Activated CD4-positive, alpha-beta T cell treated with anti-CD3 and anti-CD28 coated beads for 36 hours (primary cell): ENCODE results near the gene UTP14C. TPM values are rescaled to one million over a fixed set of nuclear protein-coding genes. Genes with fewer than 3 reads are reported as not detected.

ENCODE experiments used
- ATAC-seq: fragments of 200-7000 bp; cut with Tn5 transposase; one replicate; pipeline ENCODE4 v1.10.0; 2021; ENCODE audit warnings: mild to moderate bottlenecking, moderate library complexity
- CTCF ChIA-PET: fragments of 350-600 bp; sonication (Branson Sonifier 250); formaldehyde crosslinking; loops from one replicate; lab custom pipeline; 2021; ENCODE audit warnings: antibody characterized with exemption; lab: Charles Lee
- POLR2A ChIA-PET: fragments of 350-600 bp; sonication (Branson Sonifier 250); formaldehyde crosslinking; loops from one replicate; lab custom pipeline; 2021; ENCODE audit warnings: antibody characterized with exemption, inconsistent platforms; lab: Charles Lee
- DNase-seq: peaks from one replicate; pipeline ENCODE4 v3.0.0-alpha.2; 2020
- H3K27ac Mint-ChIP-seq: one replicate; pipeline ENCODE4 v1.8.0; 2021; ENCODE audit warnings: mixed read lengths
- H3K27me3 Mint-ChIP-seq: one replicate; pipeline ENCODE4 v1.8.0; 2021; ENCODE audit warnings: mixed read lengths
- H3K36me3 Mint-ChIP-seq: one replicate; pipeline ENCODE4 v1.8.0; 2021; ENCODE audit warnings: low read depth, mixed read lengths
- H3K4me1 Mint-ChIP-seq: one replicate; pipeline ENCODE4 v1.8.0; 2021; ENCODE audit warnings: mixed read lengths
- H3K4me3 Mint-ChIP-seq: one replicate; pipeline ENCODE4 v1.8.0; 2021; ENCODE audit warnings: mild to moderate bottlenecking, moderate library complexity, mixed read lengths
- H3K9me3 Mint-ChIP-seq: one replicate; pipeline ENCODE4 v1.8.0; 2021; ENCODE audit warnings: low read depth, mixed read lengths
- intact Hi-C, 2 experiments: fragments of 100-400 bp; cut with DNase I in 1 of 2; cut with micrococcal nuclease in 1 of 2; formaldehyde crosslinking; loops; one replicate each; pipeline versions ENCODE4 v1.14.2 to v1.15.1; 2022 to 2024; cut with DNase I, micrococcal nuclease
- total RNA-seq, 2 experiments: library from RNA; stranded (reverse); gene quantifications; one replicate each; pipeline ENCODE4 v1.2.3, GENCODE V29; 2021

Gene UTP14C
- total RNA-seq, 2 experiments from 2014 or later, result 6.1 to 7.6 TPM

DNA sequence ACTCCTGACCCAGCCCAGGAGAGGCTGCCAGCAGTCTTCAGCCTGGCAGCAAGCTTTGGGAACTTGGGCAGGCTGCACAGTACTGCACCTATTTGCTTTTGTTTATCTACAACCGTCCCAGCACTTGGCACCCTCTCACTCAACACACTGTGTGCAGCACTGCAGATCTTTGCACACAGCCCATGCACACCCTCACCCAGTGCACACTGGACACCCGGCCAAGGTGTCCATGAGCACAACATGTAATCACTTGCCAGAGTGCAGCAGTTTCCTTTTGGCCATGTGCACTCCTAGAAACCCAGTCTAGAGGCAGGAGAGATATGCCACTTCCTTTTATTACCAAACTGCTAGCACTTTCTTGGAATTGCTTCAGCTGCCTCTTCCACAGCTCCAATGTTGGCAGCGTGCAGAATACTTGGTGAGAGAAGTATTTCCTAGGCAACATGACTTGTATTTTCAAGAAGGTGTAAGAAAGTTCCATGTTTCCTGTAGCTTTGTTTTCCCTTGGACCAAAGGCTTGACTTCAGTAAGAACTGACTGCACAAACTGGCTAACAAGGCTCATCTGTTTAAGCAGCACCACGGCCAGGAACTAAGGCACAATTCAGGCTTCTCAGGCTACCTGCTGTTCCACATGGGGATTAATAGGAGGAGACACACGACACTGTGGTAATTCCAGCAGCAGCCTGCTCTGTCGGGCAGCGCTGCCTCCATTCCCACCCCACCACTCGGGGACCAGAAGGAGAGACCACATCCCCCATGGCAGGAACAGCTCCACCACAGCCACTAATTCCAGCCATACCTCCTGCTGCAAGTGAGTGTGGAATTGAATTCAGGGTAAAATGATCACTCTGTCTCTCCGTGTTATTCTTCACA, 28.6 kb upstream of the UTP14C start:
- Mint-ChIP-seq H3K4me3 (no peak overlapping the region), H3K4me1 (no peaks in the 10 kb centered on the region), H3K27ac (no peak overlapping the region), H3K36me3 (no peaks in the 10 kb centered on the region), H3K9me3 (no peaks in the 10 kb centered on the region), H3K27me3 (peaks cover 4% of the 10 kb centered on the region)
- CTCF ChIA-PET, result interaction anchor here (1.0 kb wide), 1 partner anchor 178 kb away, joined by 3 read pairs; no protein-coding TSS in a partner anchor
- intact Hi-C loops, result no loop called here
- ATAC-seq, result no peak
- DNase-seq, result no peak
- POLR2A ChIA-PET, result no interaction called here

GRCh38 chr13:51996641-51997040, 27.9 kb upstream of the UTP14C start:
- ATAC-seq (no peak), DNase-seq (no peak)
- H3K36me3 Mint-ChIP-seq, result no peaks in the 10 kb centered on the region
- H3K27me3 Mint-ChIP-seq, result peaks cover 4% of the 10 kb centered on the region
- H3K27ac Mint-ChIP-seq, result no peak overlapping the region
- ChIA-PET POLR2A (no interaction called here), CTCF (interaction anchor here (0.7 to 0.9 kb wide), 2 partner anchors 88 to 390 kb away, joined by 3 read pairs; no protein-coding TSS in a partner anchor)
- intact Hi-C loops, result no loop called here
- H3K4me1 Mint-ChIP-seq, result peaks cover 3% of the 10 kb centered on the region
- H3K4me3 Mint-ChIP-seq, result no peak overlapping the region
- no peaks in the 10 kb centered on the region for H3K9me3 Mint-ChIP-seq

DNA sequence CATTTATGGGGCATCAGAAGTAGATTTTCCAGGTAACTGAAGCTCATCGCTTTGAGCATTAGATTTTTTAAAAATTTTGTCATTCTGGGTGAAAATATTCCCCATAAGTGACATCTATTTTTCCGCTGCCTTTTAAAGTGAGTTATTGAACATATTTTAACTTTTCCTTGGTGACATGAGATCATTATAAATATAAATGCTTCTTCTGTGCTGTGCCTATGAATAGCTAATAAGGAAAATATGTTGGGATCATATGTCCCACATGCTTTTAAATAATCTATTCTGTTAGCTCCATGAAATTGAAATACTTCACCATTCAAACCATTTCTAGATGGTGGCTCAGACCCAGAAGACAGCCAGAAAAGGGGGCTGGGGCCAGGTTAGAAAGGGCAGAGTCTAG, 27.3 kb upstream of the UTP14C start:
- H3K4me3 Mint-ChIP-seq, result no peak overlapping the region
- H3K27ac Mint-ChIP-seq, result no peak overlapping the region
- ChIA-PET CTCF (interaction anchor here (0.7 to 0.9 kb wide), 2 partner anchors 87 to 391 kb away, joined by 3 read pairs; no protein-coding TSS in a partner anchor), POLR2A (no interaction called here)
- H3K27me3 Mint-ChIP-seq, result peaks cover 4% of the 10 kb centered on the region
- no peaks in the 10 kb centered on the region for H3K36me3 Mint-ChIP-seq
- H3K9me3 Mint-ChIP-seq, result no peaks in the 10 kb centered on the region
- ATAC-seq (no peak), DNase-seq (no peak)
- peaks cover 3% of the 10 kb centered on the region for H3K4me1 Mint-ChIP-seq
- intact Hi-C loops, result no loop called here

DNA sequence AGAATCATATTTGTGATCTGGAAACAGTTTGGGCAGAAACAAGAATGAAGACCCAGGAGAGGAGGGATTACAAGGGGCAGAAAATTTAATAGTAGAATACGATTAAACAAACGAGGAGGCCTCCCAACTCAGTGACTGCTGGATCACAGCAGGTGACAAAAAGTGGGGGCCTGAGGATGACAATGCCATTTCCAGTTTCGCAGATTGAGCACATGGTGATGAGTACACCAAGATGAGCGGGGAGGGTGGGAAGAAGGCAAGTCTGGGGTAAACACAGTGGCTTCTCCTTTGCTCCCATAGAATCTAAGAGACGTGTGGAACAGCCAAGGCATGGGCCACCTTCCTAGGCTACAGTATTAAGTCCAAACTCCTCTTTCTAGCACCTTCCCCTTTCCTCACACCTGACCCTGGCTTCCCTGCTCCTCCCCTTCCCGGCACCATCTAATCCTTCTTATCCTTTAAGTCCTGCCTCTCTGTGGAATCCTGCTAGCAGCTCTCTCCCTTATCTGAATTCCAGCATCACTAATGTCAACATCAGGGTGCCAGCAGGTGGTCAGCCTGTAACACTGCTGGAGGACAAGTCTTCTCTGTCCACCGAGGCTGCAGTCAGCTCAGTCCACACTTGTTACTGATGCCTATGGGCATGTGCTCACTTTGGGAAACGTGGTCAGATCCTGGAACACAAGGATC, 26.7 kb upstream of the UTP14C start:
- peaks cover 3% of the 10 kb centered on the region for H3K4me1 Mint-ChIP-seq
- H3K9me3 Mint-ChIP-seq, result no peaks in the 10 kb centered on the region
- POLR2A ChIA-PET, result no interaction called here
- intact Hi-C loops, result no loop called here
- H3K4me3 Mint-ChIP-seq, result no peak overlapping the region
- H3K27me3 Mint-ChIP-seq, result peaks cover 4% of the 10 kb centered on the region
- no peak overlapping the region for H3K27ac Mint-ChIP-seq
- no peak for DNase-seq
- H3K36me3 Mint-ChIP-seq, result no peaks in the 10 kb centered on the region
- CTCF ChIA-PET, result interaction anchor here (0.9 to 1.1 kb wide), 2 partner anchors 86 to 711 kb away, joined by 3 to 4 read pairs; no protein-coding TSS in a partner anchor
- no peak for ATAC-seq

DNA sequence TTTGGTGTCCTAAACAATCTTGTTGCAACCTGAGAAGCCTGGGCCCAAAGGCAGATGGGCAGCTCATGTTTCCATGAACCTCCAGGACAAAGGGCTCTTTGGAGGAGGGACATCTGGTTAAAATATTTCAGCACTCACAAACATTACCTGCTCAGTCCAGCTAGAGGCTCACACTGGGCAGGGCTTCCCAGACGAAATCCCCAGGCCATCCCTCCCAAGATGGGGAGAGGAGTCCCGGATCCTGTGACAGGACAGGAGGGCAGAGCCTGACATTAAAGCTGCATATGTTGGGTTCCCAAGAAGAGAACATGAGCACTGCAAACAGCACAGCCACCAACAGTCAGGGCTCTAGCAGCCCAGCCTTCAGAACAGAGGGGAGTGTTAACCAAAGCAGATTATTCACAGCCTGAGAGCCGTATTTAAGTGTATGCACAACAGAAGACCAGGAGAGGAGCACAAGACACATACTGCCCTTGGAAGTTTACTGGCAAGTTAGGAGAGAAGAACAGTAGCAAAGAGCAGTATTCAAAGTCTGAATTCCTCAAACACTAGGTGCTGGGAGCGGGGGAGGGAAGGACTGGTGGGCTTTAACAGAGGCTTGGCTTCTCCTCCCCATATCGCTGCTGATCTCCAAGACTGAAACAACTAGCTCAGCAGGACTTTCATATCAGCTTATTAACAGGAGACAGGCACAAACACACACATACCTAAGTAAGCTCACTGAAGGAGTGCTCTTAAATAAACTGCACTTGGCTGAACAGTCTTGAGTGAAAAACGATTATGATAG, 25.6 kb upstream of the UTP14C start:
- ChIA-PET POLR2A (no interaction called here), CTCF (interaction anchor here (0.6 to 1.2 kb wide), 6 partner anchors 23 to 788 kb away, joined by 3 to 4 read pairs (median 3); no protein-coding TSS in a partner anchor)
- Mint-ChIP-seq H3K4me1 (peaks cover 3% of the 10 kb centered on the region), H3K4me3 (no peak overlapping the region), H3K9me3 (no peaks in the 10 kb centered on the region), H3K27ac (no peak overlapping the region), H3K27me3 (peaks cover 4% of the 10 kb centered on the region), H3K36me3 (no peaks in the 10 kb centered on the region)
- intact Hi-C loops, result no loop called here
- DNase-seq (no peak), ATAC-seq (no peak)

- ATAC-seq, result no peak
- DNase-seq, result no peak
- H3K4me1 Mint-ChIP-seq, result peaks cover 3% of the 10 kb centered on the region
- no peaks in the 10 kb centered on the region for H3K36me3 Mint-ChIP-seq
- no peak overlapping the region for H3K4me3 Mint-ChIP-seq
- CTCF ChIA-PET, result interaction anchor here (0.6 to 1.2 kb wide), 3 partner anchors 185 to 453 kb away, joined by 3 to 4 read pairs (median 3); no protein-coding TSS in a partner anchor
- POLR2A ChIA-PET, result no interaction called here
- H3K9me3 Mint-ChIP-seq, result no peaks in the 10 kb centered on the region
- no peak overlapping the region for H3K27ac Mint-ChIP-seq
- intact Hi-C loops, result no loop called here
- H3K27me3 Mint-ChIP-seq, result peaks cover 4% of the 10 kb centered on the region
Measured at GRCh38 chr13:51999510-51999911, 25.0 kb upstream of the UTP14C start.

DNA sequence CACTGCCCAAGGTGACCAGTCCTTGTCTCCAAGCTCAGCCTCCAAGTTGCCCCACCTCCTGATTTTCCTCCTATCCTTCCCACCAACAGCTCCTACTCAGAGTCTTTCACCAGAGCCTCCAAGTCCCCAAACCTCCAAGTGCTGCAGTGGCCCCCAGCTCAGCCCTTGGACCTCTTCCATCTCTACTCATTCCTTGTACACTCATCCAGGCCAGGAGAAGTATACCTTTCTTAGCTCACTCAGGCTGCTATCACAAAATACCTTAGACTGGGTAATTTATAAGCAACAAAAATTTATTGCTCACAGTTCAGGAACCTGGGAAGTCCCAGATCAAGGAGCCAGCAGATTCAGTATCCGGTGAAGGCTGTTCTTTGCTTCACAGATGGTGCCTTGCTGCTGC, 24.6 kb upstream of the UTP14C start:
- CTCF ChIA-PET, result interaction anchor here (0.6 to 1.2 kb wide), 4 partner anchors 186 to 453 kb away, joined by 3 to 4 read pairs (median 3); no protein-coding TSS in a partner anchor
- no peak for DNase-seq
- Mint-ChIP-seq H3K4me1 (peaks cover 3% of the 10 kb centered on the region), H3K9me3 (no peaks in the 10 kb centered on the region), H3K4me3 (no peak overlapping the region), H3K27ac (no peak overlapping the region), H3K27me3 (peaks cover 4% of the 10 kb centered on the region), H3K36me3 (no peaks in the 10 kb centered on the region)
- POLR2A ChIA-PET, result no interaction called here
- intact Hi-C loops, result loop anchor here (2.0 to 5.0 kb wide), 2 partner anchors 237 kb away; no protein-coding TSS in a partner anchor
- ATAC-seq, result no peak

- DNase-seq (no peak), ATAC-seq (peak; percentile 89)
- H3K4me1 Mint-ChIP-seq, result peaks cover 3% of the 10 kb centered on the region
- H3K9me3 Mint-ChIP-seq, result no peaks in the 10 kb centered on the region
- H3K4me3 Mint-ChIP-seq, result no peak overlapping the region
- CTCF ChIA-PET, result interaction anchor here (1.0 to 3.5 kb wide), 7 partner anchors 9 to 199 kb away, joined by 3 to 17 read pairs (median 4); partner anchors contain the start of gene ALG11
- POLR2A ChIA-PET, result no interaction called here
- intact Hi-C loops, result loop anchor here (1.0 to 5.0 kb wide), 5 partner anchors 126 to 449 kb away; partner anchors contain the start of gene VPS36 (in 1 of the 2)
- H3K36me3 Mint-ChIP-seq, result no peaks in the 10 kb centered on the region
- H3K27ac Mint-ChIP-seq, result no peak overlapping the region
- H3K27me3 Mint-ChIP-seq, result peaks cover 4% of the 10 kb centered on the region
Measured at GRCh38 chr13:52001120-52001731, 23.3 kb upstream of the UTP14C start.

DNA sequence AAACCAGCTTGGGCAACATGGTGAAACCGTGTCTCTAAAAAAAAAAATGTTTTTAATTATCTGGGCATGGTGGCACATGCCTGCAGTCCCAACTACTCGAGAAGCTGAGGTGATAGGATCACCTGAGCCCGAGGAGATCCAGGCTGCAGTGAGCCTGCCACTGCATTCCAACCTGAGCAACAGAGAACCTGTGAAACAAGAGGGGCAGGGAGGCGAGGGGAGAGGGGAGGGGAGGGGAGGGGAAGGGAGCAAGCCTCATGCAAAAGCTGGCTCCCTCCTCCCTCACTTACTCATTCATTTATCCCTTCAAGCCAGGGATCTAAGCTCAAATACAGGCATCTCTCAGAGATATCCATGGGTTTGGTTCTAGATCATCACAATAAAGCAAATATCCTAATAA, 22.1 kb upstream of the UTP14C start:
- Mint-ChIP-seq H3K4me1 (peaks cover 3% of the 10 kb centered on the region), H3K9me3 (no peaks in the 10 kb centered on the region), H3K27ac (no peak overlapping the region), H3K27me3 (peaks cover 4% of the 10 kb centered on the region), H3K4me3 (no peak overlapping the region), H3K36me3 (no peaks in the 10 kb centered on the region)
- POLR2A ChIA-PET, result interaction anchor here (0.6 kb wide), 1 partner anchor 651 kb away, joined by 3 read pairs; no protein-coding TSS in a partner anchor
- intact Hi-C loops, result loop anchor here in 1 of 2 experiments (5.0 kb wide), 1 partner anchor 235 kb away; no protein-coding TSS in a partner anchor
- no peak for DNase-seq
- CTCF ChIA-PET, result interaction anchor here (1.2 to 3.5 kb wide), 5 partner anchors 10 to 139 kb away, joined by 3 to 17 read pairs (median 8); partner anchors contain the start of gene ALG11
- no peak for ATAC-seq

DNA sequence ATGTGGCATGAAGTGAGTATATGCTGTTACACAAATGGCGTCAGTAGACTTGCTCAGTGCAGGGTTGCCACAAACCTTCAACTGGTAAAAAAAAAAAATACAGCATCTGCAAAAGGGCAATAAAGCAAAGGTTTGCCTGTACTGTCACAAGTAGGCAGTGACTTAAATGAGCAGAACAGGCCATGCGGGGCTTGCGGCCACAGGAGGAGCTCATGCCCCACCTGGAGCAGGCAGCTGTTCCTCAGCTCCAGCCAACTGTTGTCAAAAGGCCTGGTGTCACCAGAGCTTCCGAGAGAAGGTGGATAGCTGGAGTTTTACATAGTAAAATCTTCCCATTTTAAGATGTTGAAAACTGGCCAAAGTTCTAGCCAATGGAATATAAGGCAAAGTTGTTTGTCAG, 20.9 kb upstream of the UTP14C start:
- POLR2A ChIA-PET, result no interaction called here
- ATAC-seq (no peak), DNase-seq (no peak)
- Mint-ChIP-seq H3K4me3 (no peak overlapping the region), H3K9me3 (no peaks in the 10 kb centered on the region), H3K27me3 (peaks cover 4% of the 10 kb centered on the region), H3K4me1 (peaks cover 3% of the 10 kb centered on the region), H3K36me3 (no peaks in the 10 kb centered on the region), H3K27ac (no peak overlapping the region)
- intact Hi-C loops, result loop anchor here in 1 of 2 experiments (5.0 kb wide), 1 partner anchor 234 kb away; no protein-coding TSS in a partner anchor
- CTCF ChIA-PET, result interaction anchor here (0.6 to 3.5 kb wide), 5 partner anchors 10 to 652 kb away, joined by 3 to 17 read pairs (median 3); partner anchors contain the start of gene ALG11
